Spleen (tissue), 11 donors: ENCODE results near the gene MRPL49. TPM values are rescaled to one million over a fixed set of nuclear protein-coding genes. Genes with fewer than 3 reads are reported as not detected.

Source experiments
- DNase-seq: peaks from one replicate; pipeline ENCODE4 v3.0.0-alpha.2; 2020
- H3K27ac ChIP-seq, 8 donors: fragments of 200-600 bp; sonication (generic) in 7 of 8; 1 replicate in 4 of 8; 2 replicates in 4 of 8; pipeline versions ENCODE4 v1.5.0 to v1.8.0; 2016 to 2021; ENCODE audit warnings: inconsistent platforms in 4 of 8, mild to moderate bottlenecking in 4 of 8, moderate library complexity in 1 of 8
- H3K27me3 ChIP-seq, 7 donors: fragments of 200-600 bp; sonication (generic) in 6 of 7; replicated peaks in 1 of 7; 1 replicate in 4 of 7; 2 replicates in 3 of 7; pipeline versions ENCODE4 v1.5.0 to v1.8.0; 2016 to 2021; ENCODE audit warnings: inconsistent platforms in 3 of 7, mild to moderate bottlenecking in 1 of 7
- H3K36me3 ChIP-seq, 6 donors: fragments of 200-600 bp; sonication (generic) in 5 of 6; 1 replicate in 4 of 6; 2 replicates in 2 of 6; pipeline versions ENCODE4 v1.5.0 to v1.8.0; 2016 to 2021; ENCODE audit warnings: inconsistent platforms in 2 of 6
- H3K4me1 ChIP-seq, 6 donors: fragments of 200-600 bp; sonication (generic) in 5 of 6; 1 replicate in 3 of 6; 2 replicates in 3 of 6; pipeline versions ENCODE4 v1.5.0 to v1.8.0; 2016 to 2021; ENCODE audit warnings: inconsistent platforms in 3 of 6
- H3K4me3 ChIP-seq, 8 donors: fragments of 200-600 bp; sonication (generic) in 7 of 8; 1 replicate in 4 of 8; 2 replicates in 4 of 8; pipeline versions ENCODE4 v1.5.0 to v1.8.0; 2016 to 2021; ENCODE audit warnings: inconsistent platforms in 4 of 8, mild to moderate bottlenecking in 4 of 8, moderate library complexity in 2 of 8
- H3K9me3 ChIP-seq, 8 donors: fragments of 200-600 bp; sonication (generic) in 7 of 8; 1 replicate in 4 of 8; 2 replicates in 4 of 8; pipeline versions ENCODE4 v1.5.0 to v1.8.0; 2016 to 2021; ENCODE audit warnings: inconsistent platforms in 4 of 8
- CTCF ChIP-seq, 11 experiments: fragments of 200-600 bp in 7 of 11; fragments of 450-650 bp in 4 of 11; sonication (generic) in 4 of 11; IDR thresholded peaks in 8 of 11; conservative IDR thresholded peaks in 3 of 11; 1 replicate in 7 of 11; 2 replicates in 4 of 11; pipeline versions ENCODE4 v1.4.0 to v1.8.0; 2016 to 2021; ENCODE audit warnings: antibody characterized with exemption in 11 of 11, inconsistent platforms in 4 of 11, mild to moderate bottlenecking in 1 of 11
- POLR2A ChIP-seq, 3 donors: fragments of 450-650 bp; IDR thresholded peaks; one replicate each; pipeline ENCODE4 v1.5.1; 2017; ENCODE audit warnings: antibody characterized with exemption in 3 of 3, mild to moderate bottlenecking in 1 of 3
- POLR2AphosphoS5 ChIP-seq, 3 donors: sonication (generic); formaldehyde crosslinking; IDR thresholded peaks; one replicate each; pipeline ENCODE4 v1.5.1; 2017; ENCODE audit warnings: antibody characterized with exemption in 3 of 3
- WGBS, 5 donors: extraction: QIAGEN DNeasy Blood & Tissue Kit in 3 of 5; methylation state at CpG; one replicate each; pipeline versions ENCODE4 v1.1.5 to v1.1.7; 2013 to 2018; 5-methylcytosine and 5-hydroxymethylcytosine counted together
- intact Hi-C: fragments of 100-400 bp; cut with DNase I; formaldehyde crosslinking; loops from one replicate; pipeline ENCODE4 v1.15.0; 2023; ENCODE audit warnings: low total_unique reads
- polyA plus RNA-seq, 3 donors: library from polyadenylated mRNA; stranded (reverse); fragments of 200-250 nt; gene quantifications; one replicate each; pipeline ENCODE4 v1.2.1, GENCODE V29; 2013
- total RNA-seq, 7 donors: library from RNA; depleted of rRNA in 3 of 7; stranded (reverse); fragments of >200 nt in 3 of 7; fragmentation: NEBNext Ultra II Directional in 4 of 7; extraction: Animal tissue kit (Norgen Biotek cat#: 25700) in 4 of 7; gene quantifications; one replicate each; pipeline versions ENCODE4 v1.1.0 to v1.2.1, GENCODE V29; 2016 to 2021
- donor health status: healthy with polysubstance abuse.
- donor health status: DM: no; HTN: no; CAD: no; lungs with moderate emphysema.
- donor health status: DM: no; HTN: no; CAD: no.
- donor health status: Bipolar disorder and iron deficiency.
- donor health status: healthy.
- donor health status: DM: no; HTN: no; CAD: no.
- donor health status: DM: yes; HTN: yes; CAD: no.

The MRPL49 gene
- total and polyA plus RNA-seq, 10 donors, result 20.0 to 51.2 (median 40.1) TPM

GRCh38 chr11:65160643-65161042 is 38.5 kb downstream of the MRPL49 start:
- Histone ChIP-seq H3K27ac (no peak overlapping the region), H3K27me3 (no peaks in the 10 kb centered on the region), H3K9me3 (no peaks in the 10 kb centered on the region), H3K4me1 (no peaks in the 10 kb centered on the region), H3K36me3 (no peaks in the 10 kb centered on the region), H3K4me3 (no peak overlapping the region)
- DNase-seq, result no peak
- intact Hi-C loops, result no loop called here
- no peak for TF ChIP-seq POLR2A (IDR thresholded peaks at IDR 0.05)
- TF ChIP-seq POLR2AphosphoS5 (IDR thresholded peaks at IDR 0.05), result no peak
- TF ChIP-seq CTCF (IDR thresholded peaks at IDR 0.05 in 8 of 11, conservative IDR thresholded peaks at IDR 0.05 in 3 of 11), result no peak
- WGBS, 5 donors, result 72 to 84% (median 79%) methylated on average over 3 of the region's 3 CpGs

- no peaks in the 10 kb centered on the region for H3K27me3 ChIP-seq
- TF ChIP-seq CTCF (IDR thresholded peaks at IDR 0.05 in 8 of 11, conservative IDR thresholded peaks at IDR 0.05 in 3 of 11) (no peak), POLR2AphosphoS5 (IDR thresholded peaks at IDR 0.05) (no peak), POLR2A (IDR thresholded peaks at IDR 0.05) (no peak)
- 76 to 90% (median 80%) methylated on average over 2 of the region's 2 CpGs for WGBS, 5 donors
- no peak overlapping the region for H3K27ac ChIP-seq
- DNase-seq, result no peak
- peaks cover 0 to 2% (median 0%) of the 10 kb centered on the region in 6 donors for H3K4me1 ChIP-seq
- H3K4me3 ChIP-seq, result no peak overlapping the region
- no peaks in the 10 kb centered on the region for H3K36me3 ChIP-seq
- intact Hi-C loops, result no loop called here
- no peaks in the 10 kb centered on the region for H3K9me3 ChIP-seq
Measured at GRCh38 chr11:65163684-65164083, 41.6 kb downstream of the MRPL49 start.

- Histone ChIP-seq H3K9me3 (no peaks in the 10 kb centered on the region), H3K27me3 (no peaks in the 10 kb centered on the region), H3K27ac (no peak overlapping the region), H3K4me3 (no peak overlapping the region), H3K4me1 (peaks cover 0 to 16% (median 6%) of the 10 kb centered on the region in 6 donors), H3K36me3 (no peaks in the 10 kb centered on the region)
- 64 to 80% (median 76%) methylated on average over 31 of the region's 31 CpGs for WGBS, 5 donors
- TF ChIP-seq POLR2A (IDR thresholded peaks at IDR 0.05), result no peak
- no peak for TF ChIP-seq POLR2AphosphoS5 (IDR thresholded peaks at IDR 0.05)
- no peak for TF ChIP-seq CTCF (IDR thresholded peaks at IDR 0.05 in 8 of 11, conservative IDR thresholded peaks at IDR 0.05 in 3 of 11)
- intact Hi-C loops, result no loop called here
- no peak for DNase-seq
Measured at GRCh38 chr11:65165410-65166317, 43.5 kb downstream of the MRPL49 start.

GRCh38 chr11:65166893-65167292 is 44.8 kb downstream of the MRPL49 start:
- Histone ChIP-seq H3K27ac (no peak overlapping the region), H3K4me1 (peaks cover 0 to 16% (median 6%) of the 10 kb centered on the region in 6 donors), H3K27me3 (no peaks in the 10 kb centered on the region), H3K4me3 (no peak overlapping the region), H3K36me3 (no peaks in the 10 kb centered on the region), H3K9me3 (no peaks in the 10 kb centered on the region)
- intact Hi-C loops, result no loop called here
- DNase-seq, result no peak
- whole genome bisulfite sequencing, 5 donors, result 81 to 94% (median 90%) methylated on average over 3 of the region's 3 CpGs
- TF ChIP-seq POLR2A (IDR thresholded peaks at IDR 0.05), result no peak
- no peak for TF ChIP-seq CTCF (IDR thresholded peaks at IDR 0.05 in 8 of 11, conservative IDR thresholded peaks at IDR 0.05 in 3 of 11)
- no peak for TF ChIP-seq POLR2AphosphoS5 (IDR thresholded peaks at IDR 0.05)
